ENCODE results near the gene IFI16.
"Not testable (repeated sequence)": the region's sequence is repeated elsewhere in the genome, so short reads cannot be mapped to it uniquely, and the experiment has no call there.

IFI16 gene

DNA sequence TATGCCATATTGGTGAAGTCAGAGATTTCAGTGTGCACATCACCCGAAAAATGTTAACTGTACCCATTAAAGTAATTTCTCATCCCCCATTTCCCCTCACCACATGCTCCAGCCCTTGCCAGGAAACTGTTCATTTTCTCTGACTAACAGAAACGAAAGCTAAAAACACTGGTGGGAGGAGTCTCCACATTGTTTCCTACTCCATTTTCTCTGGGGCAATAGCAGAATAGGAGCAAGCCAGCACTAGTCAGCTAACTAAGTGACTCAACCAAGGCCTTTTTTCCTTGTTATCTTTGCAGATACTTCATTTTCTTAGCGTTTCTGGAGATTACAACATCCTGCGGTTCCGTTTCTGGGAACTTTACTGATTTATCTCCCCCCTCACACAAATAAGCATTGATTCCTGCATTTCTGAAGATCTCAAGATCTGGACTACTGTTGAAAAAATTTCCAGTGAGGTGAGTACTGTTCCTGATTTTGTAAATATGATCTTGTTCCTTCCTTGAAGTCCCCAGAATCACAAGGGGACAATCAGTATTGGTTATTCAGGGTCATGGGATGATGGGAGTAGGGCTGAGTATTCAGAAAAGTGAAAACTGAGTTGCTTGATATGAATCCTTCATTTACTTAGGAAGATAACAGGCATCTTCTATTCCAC lies at the start of gene IFI16:
IFI16 (plus strand) TSS at position 204 of the 658 bp plus-strand sequence. CDS start 4,774 bp downstream, outside the sequence.
- DNase-seq (ENCODE audit: low read depth, low spot score) = peak; percentile 58

DNA sequence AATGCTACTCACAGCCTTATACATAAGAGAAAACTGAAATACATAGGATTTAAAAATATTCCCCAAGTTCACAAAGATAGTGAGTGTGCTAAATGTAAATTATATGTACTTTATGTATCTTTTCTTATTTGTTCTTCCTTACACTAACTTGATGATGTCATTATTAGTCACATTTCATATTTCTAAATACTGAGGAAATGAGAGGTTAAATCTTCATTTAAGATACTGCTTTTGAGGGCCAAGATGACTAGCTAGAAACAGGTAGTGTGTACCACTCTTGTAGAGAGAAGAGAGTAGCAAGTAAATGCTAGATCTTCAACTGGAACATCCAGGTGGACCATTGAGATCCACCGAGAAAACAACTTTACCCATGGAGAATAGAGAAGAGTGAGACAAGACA lies 48.5 kb upstream of the IFI16 start:
- DNase-seq (ENCODE audit: low read depth, low spot score) = no peak

- no peak for DNase-seq (ENCODE audit: low read depth, low spot score)
Observed at GRCh38 chr1:158962983-158963382, 46.7 kb upstream of the IFI16 start.

DNA sequence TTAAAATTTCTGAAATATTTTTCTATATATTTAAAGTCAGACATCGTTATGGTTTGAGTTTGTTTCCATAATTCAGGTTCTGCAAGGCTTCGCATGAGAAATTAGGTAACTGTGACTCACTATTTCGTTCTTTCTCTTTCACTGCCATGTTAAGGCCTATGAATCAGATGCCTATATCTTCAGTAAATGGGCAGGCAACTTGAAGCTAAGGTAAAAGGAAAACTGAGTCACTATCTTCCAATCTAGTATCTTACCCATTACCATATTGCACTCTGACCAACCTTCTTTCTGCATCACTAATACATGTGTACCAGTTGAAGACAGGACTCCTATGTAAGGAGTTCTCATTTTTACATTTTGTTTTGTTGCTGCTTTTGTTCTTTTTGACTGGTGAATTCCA lies 40.5 kb upstream of the IFI16 start:
- no peak for DNase-seq (ENCODE audit: low read depth, low spot score)

DNA sequence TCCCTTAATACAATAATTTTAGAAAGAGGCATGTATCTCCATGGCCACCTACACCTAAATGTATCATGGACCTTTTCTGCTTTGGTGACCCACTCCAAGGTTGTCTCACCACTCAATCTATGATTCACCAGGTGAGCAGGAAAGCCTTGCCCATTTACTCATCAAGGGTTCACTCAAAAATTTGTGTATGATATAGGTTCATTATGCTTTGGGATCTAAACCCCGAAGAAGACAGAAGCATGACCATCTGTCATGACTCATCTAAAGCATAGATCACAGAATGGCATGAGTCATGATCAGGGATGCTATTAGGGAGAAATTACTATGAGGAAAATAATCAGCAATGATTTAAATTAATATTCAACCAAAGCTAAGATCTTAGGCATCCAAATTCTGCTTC lies 39.9 kb upstream of the IFI16 start:
- DNase-seq (ENCODE audit: low read depth, low spot score) = no peak

DNA sequence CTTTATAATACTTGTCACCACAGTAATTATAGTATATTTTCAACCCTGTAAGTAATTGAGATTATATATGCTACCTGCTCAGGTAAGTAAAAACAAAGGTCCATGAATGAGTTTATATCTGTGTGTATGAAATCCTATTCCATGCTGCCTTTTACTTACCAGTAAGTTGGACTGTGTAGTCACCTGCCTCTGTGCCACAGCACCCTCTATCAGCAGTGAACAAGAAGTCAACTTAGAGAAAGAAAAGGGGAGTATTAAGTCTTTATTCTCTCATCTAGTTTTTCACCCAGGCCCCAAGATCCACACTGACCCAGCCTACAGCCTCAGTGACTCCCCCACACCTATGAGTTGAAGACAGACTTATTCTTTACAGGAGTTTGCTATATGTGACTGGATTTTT lies 36.9 kb upstream of the IFI16 start:
- no peak for DNase-seq (ENCODE audit: low read depth, low spot score)

DNA sequence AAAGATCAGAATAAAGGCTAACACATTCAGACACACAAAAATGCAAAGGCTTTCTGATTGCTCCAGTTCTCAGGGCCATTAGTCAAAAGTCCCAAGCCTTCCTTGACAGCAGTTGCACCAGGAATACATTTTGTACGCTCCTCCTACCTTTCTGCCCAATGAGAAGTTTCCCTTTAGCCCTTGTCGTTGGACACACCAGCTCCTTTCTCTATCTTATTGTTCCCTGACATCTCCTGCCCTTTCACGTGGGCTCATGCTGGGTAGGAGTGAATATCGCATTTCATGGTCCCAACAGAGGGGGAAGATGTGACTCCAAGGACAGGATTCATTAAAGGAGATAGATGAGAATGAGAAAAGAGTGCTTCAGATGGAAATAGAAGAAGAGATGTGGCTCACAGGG lies 33.5 kb upstream of the IFI16 start:
- DNase-seq (ENCODE audit: low read depth, low spot score) = no peak

GRCh38 chr1:158978730-158979129 lies 31.0 kb upstream of the IFI16 start:
- no peak for DNase-seq (ENCODE audit: low read depth, low spot score)

GRCh38 chr1:158979229-158979628 lies 30.5 kb upstream of the IFI16 start:
- DNase-seq (ENCODE audit: low read depth, low spot score) = no peak

DNA sequence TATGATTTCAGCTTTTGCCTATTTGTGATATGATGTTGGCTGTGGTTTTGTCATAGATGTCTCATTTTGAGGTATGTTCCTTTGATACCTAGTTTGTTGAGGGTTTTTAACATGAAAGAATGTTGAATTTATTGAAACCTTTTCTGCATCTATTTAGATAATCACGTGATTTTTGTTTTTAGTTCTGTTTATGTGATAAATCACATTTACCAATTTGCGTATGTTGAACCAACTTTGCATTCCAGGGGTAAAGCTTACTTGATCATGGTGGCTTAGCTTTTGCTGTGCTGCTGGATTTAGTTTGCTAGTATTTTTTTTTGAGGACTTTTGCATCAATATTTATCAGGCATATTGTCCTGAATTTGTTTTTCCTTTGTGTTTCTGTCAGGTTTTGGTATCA lies 26.5 kb upstream of the IFI16 start:
- no peak for DNase-seq (ENCODE audit: low read depth, low spot score)

DNA sequence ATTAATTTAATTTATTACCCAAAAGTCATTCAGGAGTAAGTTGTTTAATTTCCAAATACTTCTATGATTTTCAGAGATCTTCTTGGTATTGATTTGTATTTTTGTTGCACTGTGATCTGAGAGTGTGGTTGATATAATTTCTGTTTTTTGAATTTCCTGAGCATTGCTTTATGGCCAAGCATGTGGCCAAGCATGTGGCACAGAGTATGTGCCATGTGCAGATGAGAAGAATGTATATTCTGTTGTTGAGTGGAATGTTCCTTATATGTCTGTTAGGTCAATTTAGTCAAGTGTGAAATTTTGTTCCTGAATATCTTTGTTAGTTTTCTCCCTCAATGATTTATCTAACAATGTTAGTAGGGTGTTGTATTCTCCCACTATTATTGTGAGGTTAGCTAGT lies 25.3 kb upstream of the IFI16 start:
- DNase-seq (ENCODE audit: low read depth, low spot score) = no peak

DNA sequence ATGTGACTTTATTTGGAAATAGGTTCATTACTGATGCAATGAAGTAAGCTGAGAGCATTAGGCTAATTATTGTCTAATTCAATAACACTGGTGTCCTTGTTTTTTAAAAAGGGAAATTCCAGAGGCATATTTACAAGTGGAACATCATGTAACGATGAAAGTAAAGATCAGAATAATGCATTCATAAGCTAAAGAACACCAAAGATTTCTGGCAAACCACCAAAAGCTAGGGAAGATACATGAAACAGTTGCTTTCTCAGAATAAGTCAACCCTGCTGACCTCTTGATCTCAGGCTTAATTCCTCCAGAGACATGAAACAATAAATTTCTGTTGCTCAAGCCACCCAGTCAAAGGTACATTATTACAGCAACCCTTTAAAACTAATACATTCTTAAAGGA lies 20.3 kb upstream of the IFI16 start:
- no peak for DNase-seq (ENCODE audit: low read depth, low spot score)

DNA sequence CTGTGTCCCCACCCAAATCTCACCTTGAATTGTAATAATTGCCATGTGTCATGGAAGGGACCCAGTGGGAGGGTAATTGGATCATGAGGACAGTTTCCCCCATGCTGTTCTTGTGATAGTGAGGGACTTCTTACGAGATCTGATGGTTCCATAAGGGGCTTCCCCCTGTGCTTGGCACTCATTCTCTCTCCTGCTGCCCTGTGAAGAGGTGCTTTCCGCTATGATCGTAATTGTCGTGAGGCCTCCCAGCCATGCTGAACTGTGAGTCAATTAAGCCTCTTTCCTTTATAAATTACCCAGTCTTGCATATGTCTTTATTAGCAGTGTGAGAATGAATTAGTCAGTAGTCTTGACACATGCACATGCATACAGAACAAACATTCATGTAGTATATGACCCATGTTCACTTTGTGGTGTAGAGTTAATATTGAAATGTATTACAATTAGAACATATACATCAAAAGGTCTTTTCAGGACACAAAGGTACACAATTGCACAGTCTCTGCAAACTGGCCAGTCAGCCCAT lies 16.9 kb upstream of the IFI16 start:
- DNase-seq (ENCODE audit: low read depth, low spot score) = no peak

DNA sequence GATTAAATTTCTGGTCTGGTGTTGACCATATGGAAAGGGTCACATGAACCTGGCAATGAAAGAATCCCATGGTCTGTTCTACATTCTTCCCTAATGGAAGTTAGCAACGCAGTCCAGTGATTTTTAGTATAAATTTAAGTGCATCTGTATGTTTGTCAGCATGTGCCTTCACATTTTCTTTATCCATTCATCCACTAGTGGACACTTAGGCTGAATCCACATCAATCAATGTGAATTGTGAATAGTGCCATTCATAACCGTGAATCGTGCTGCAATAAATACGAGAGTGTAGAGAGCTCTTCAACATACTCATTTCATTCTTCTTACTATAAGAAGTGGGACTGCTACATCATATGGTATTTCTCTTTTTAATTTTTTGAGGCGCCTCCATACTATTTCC lies 12.7 kb upstream of the IFI16 start:
- no peak for DNase-seq (ENCODE audit: low read depth, low spot score)

- no peak for DNase-seq (ENCODE audit: low read depth, low spot score)
Observed at GRCh38 chr1:158998037-158998780, 11.5 kb upstream of the IFI16 start.

DNA sequence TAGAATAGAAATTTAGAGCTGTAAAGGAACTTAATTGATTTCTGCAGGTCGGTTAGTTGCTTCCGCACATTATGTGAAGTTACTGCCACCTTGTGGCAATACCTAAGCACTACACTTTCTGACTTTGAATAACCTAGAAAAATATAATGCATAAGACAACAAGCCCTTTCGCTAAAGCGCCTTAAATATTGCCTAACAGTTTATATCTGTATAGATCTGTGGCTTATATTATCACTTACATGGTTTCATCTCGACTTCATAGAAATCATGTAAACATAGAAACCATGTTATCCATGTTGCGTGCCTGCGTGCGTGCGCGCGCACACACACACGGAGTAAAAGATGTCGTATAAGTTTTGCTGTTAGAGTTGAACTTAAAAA lies 10.9 kb upstream of the IFI16 start:
- no peak for DNase-seq (ENCODE audit: low read depth, low spot score)

DNA sequence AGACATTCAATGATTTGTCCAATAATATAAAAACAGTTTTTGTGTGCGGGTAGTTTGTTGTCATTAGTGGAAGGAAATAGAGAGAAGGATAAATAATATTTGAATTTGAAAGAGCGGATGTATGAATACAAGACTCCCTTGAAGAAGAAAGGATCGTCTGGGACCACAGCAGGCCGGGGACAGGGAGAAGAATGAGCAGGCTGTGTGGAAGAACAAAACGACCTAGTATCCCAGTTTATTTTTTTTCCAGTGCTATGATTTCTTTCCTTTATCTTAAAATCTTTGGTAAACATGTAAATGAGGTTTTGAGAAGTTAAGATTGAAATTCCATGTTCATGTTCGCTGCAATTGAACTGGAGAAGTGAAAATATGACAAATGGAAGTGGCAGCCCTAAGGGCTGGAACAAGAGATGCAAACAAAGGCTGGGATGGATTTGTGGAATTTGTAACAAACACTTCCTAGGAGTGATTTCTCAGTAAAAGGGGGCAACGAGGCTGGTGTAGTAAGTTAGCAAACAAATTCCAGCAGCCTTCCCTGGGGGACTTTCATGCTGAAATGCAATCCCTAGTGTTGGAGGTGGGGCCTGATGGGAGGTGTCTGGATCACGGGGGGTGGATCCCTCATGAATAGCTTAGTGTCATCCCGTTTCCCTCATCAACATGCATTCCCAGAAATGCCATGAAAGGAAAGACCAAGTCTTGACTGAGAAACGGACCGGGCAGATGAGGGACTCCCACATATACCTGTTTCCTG lies 10.2 kb upstream of the IFI16 start:
- peak; percentile 88 for DNase-seq (ENCODE audit: low read depth, low spot score)

DNA sequence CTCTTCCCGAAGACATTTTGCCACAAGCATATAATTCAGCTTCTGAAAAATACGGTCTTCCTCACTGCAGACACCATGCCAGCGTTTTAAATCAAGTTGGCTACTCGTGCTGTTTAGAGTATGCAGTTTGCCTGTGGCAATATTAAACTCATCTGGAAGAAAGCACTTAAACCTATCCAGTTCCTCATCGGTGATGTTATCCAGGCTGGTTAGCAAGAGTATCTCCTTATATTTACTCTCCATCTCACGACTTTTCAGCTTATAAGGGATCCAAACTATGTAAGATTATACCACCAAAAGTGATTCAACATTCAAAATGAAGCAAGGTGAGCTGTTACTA lies 9.7 kb upstream of the IFI16 start:
- DNase-seq (ENCODE audit: low read depth, low spot score) = no peak

DNA sequence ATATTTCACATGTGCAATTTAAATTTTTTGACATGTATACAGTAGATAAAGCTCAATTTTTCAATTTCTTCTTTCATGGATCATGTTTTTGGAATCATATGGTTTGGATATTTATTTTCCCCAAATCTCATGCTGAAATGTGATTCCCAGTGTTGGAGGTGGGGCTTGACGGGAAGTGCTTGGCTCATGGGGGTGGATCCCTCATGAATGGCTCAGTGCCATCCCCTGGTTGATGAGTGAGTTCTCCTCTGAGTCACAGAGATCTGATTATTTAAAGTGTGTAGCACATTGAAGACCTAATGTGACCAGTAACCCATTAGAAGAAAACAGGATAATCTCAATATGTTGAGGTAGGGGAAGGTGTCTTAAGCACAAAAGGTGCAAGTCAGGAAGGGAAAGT lies 9.1 kb upstream of the IFI16 start:
- peak; percentile 83 for DNase-seq (ENCODE audit: low read depth, low spot score)

DNA sequence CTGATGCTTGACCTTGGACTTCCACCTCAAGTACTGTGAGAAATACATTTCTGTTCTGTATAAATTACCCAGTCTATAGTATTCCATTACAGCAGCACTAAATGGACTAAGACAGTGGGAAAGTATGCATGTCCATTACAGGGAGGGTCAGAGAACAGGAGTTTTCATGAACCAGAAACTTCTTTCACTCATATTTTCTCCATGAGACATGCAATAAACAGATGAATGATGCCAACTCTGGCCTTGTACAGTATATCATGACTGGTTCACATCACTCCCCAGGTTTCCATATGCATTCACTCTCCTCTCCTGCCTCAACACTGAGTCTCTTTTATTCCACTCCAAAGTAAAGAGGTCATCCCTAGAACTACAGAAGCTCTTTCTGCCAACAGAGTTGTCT lies 4.5 kb upstream of the IFI16 start:
- no peak for DNase-seq (ENCODE audit: low read depth, low spot score)

DNA sequence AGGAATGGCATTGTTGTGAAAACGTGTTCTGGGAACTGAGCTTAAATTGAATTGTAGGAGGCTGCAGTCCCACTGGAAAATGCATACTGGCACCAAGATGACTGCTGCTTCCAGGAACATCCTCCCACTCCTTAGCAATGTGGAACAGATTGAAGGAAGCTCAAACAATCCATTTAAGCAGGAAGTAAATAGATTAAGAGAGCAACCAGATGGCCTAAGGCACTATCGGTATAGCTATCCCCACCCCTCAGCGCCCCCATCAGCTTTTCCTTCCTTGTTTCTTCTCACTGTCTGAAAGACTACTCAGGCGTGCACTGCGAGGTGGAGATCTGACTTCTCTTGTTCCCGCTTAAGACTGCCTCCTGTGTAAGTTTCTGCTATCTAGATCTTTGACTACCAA lies 4.0 kb upstream of the IFI16 start:
- DNase-seq (ENCODE audit: low read depth, low spot score) = no peak

DNA sequence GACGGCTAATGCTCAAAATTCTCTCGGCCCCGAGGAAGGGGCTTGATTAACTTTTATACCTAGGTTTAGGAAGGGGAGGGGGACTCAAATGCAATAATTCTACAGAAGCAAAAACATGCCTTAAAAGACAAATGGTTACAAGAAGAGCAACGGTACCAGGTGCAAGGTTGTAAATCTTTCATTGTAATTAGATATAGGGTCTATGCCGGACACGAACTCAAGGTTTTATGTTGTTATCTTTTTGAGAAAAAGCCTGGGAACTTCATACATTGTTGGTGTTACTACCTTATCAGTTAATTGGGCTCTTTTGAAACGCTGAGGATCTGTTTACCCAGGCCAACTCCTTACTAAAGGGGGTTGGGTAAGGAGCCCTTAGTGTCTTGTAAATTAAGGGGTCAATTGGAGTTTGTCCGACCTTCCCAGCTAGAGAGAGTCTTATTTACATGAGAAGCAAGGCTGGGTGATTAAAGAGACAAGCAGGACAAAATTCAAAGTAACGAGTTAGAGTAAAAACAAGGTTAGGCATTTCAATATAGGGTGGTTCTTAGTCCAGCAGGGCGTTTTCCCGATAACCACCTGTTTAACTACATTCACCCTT lies 3.4 kb upstream of the IFI16 start:
- DNase-seq (ENCODE audit: low read depth, low spot score) = not testable (repeated sequence)

All from smooth muscle cell of the brain vasculature (primary cell).